ENCODE data around the gene ABCA6.

- TF ChIP-seq CTCF (conservative IDR thresholded peaks at IDR 0.05 in 1 of 2, IDR thresholded peaks at IDR 0.05 in 1 of 2; ENCODE audit: low read depth in 1 of 2, low read length in 2 of 2) (no peak), EZH2 (IDR thresholded peaks at IDR 0.05; ENCODE audit: low read length, missing control alignments) (no peak)
These were observed 43.1 kb downstream of the ABCA6 start for GRCh38 chr17:69098625-69099024.
